ENCODE results near the gene GLCCI1. TPM values are rescaled to one million over a fixed set of nuclear protein-coding genes. Genes with fewer than 3 reads are reported as not detected.

The GLCCI1 gene
- total RNA-seq, 2 donors from 2014 or later, result 5.8 to 15.6 TPM

DNA sequence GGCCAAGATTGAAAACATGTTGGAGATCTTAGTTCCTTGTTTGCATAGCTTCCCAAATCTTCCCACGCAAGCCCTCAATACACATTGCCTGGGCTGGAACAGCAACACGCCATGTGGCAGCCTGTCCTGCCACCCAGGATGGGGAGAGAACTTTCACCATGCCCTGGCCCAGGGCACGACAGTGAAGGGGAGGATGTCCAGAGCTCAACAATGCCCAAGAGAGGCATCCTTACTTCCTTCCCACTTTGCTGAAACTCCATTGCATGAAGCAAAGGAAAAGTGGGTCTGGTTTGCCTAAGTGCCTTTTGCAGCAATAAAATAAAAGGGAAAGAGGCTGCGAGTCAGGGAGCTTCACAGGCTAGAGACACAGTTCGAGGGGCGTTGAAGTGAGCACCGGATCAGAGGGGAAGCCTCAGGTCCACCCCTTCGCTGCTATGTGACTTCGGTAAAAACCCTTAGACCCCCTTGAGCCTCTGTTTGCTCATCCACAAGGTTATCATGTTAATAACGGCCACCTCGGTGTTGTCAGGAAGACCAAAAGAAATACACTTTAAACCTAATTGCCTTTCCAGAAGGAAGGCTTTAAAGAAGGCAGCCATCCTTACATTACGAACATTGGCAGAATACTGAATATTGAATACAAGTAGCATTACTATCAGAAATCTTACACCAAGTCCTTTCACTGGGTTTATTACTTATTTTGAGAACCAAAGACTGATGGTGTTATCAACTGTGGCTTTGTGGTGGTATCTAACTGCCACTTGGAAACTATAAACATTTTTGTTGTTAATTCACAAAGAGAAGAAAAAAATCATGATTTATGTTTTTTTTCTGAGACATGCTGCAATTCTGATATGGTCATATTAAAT, 160.1 kb downstream of the GLCCI1 start:
- DNase-seq (ENCODE audit: low spot score), result no peak
- no peak overlapping the region for H3K4me3 ChIP-seq
- ATAC-seq (ENCODE audit: insufficient number of reproducible peaks, low FRiP score, low read depth), result no peak
- no peaks in the 10 kb centered on the region for H3K27me3 ChIP-seq (replicated peaks; ENCODE audit: insufficient read depth)
- no peaks in the 10 kb centered on the region for H3K36me3 ChIP-seq
- H3K27ac ChIP-seq, result no peak overlapping the region
- TF ChIP-seq, protein P1, sequence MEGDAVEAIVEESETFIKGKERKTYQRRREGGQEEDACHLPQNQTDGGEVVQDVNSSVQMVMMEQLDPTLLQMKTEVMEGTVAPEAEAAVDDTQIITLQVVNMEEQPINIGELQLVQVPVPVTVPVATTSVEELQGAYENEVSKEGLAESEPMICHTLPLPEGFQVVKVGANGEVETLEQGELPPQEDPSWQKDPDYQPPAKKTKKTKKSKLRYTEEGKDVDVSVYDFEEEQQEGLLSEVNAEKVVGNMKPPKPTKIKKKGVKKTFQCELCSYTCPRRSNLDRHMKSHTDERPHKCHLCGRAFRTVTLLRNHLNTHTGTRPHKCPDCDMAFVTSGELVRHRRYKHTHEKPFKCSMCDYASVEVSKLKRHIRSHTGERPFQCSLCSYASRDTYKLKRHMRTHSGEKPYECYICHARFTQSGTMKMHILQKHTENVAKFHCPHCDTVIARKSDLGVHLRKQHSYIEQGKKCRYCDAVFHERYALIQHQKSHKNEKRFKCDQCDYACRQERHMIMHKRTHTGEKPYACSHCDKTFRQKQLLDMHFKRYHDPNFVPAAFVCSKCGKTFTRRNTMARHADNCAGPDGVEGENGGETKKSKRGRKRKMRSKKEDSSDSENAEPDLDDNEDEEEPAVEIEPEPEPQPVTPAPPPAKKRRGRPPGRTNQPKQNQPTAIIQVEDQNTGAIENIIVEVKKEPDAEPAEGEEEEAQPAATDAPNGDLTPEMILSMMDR (IDR thresholded peaks at IDR 0.05), result no peak
- no peaks in the 10 kb centered on the region for H3K9me3 ChIP-seq
- H3K4me1 ChIP-seq (ENCODE audit: control insufficient read depth in 1 of 2, low read depth in 2 of 2), result no peaks in the 10 kb centered on the region

DNA sequence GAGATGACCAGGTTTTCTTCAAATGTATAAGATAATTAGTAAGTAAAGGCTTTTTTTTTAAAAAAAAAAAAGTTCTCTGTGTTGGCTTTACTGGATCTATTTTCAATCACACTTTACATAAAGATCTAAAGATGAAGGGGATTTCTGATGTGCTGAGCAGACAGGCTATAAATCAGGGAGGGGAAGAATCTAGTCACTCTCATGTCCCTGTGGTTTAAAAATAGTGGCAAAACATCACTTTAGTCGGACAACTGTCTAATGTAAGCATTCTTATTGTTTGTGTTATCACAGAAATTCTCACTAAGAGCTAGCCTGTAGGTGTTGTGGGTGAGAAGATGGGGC, 160.7 kb downstream of the GLCCI1 start:
- Histone ChIP-seq H3K27ac (no peak overlapping the region), H3K36me3 (no peaks in the 10 kb centered on the region), H3K4me1 (ENCODE audit: control insufficient read depth in 1 of 2, low read depth in 2 of 2) (no peaks in the 10 kb centered on the region), H3K4me3 (no peak overlapping the region), H3K9me3 (no peaks in the 10 kb centered on the region), H3K27me3 (replicated peaks; ENCODE audit: insufficient read depth) (no peaks in the 10 kb centered on the region)
- ATAC-seq (ENCODE audit: insufficient number of reproducible peaks, low FRiP score, low read depth) (no peak), DNase-seq (ENCODE audit: low spot score) (no peak)
- TF ChIP-seq, protein P1 (IDR thresholded peaks at IDR 0.05), result no peak

DNA sequence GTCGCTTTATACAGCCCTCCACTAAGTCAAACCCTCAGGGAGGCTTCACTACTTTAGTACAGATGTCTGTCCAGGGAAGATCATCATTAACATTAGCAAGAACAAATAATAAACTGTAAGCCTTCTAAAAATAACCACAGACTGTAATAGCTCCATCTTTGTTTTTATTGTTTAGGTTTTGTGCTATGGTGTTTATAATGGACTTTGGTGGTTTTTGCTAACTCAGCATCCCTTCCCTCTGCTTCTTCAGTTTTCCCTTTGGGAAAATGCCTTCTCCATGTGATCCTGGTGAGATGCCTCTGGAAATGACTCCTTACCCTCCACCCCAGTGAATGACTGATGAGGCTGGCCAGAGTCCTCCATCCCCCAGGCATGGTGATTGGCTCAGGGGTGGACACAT, 162.1 kb downstream of the GLCCI1 start:
- H3K4me1 ChIP-seq (ENCODE audit: control insufficient read depth in 1 of 2, low read depth in 2 of 2), result no peaks in the 10 kb centered on the region
- DNase-seq (ENCODE audit: low spot score) (no peak), ATAC-seq (ENCODE audit: insufficient number of reproducible peaks, low FRiP score, low read depth) (no peak)
- TF ChIP-seq, protein P1 (IDR thresholded peaks at IDR 0.05), result no peak
- no peak overlapping the region for H3K27ac ChIP-seq
- H3K27me3 ChIP-seq (replicated peaks; ENCODE audit: insufficient read depth), result no peaks in the 10 kb centered on the region
- no peak overlapping the region for H3K4me3 ChIP-seq
- H3K9me3 ChIP-seq, result no peaks in the 10 kb centered on the region
- H3K36me3 ChIP-seq, result no peaks in the 10 kb centered on the region

DNA sequence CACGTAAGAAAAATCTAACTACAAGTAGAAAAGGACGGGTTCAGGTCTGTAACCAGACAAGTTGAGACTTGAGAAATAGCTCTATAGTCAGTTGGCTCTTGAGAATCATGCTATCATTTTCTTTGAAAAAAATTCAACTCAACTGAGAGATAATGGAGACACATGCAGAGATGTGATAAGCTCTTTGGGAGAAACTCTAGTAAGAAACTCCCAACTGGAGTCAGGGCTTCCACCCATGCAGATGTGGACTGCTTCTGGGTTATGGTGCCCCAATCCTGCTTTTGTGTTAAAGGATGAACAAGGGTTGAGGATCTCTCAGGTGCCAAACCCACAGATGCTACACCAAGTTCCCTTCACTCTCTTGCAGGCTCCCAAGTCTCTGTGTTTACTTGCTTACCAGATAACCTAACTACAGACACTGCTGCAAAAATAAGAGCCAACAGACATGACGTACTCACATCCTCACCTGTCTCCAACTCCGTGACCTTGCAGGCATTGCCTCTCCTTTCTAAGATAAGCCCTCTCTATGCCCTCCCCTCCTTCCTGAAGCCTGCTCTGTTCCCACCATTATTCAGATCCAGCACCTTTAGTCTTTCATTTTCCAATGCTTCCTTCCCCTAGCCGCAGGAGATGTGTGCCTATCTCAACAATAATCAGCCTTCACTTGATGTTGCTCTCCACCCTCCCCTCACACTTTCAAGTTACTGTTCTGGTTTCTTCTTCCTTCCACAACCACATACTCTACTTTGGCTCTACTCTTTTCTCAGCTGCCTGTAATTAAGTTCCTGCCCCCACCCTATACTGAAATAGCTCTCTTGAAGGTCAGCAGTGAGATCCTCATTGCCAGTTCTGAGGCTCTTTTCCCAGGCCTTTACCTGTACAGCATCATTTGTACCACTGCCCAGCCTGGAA, 163.4 kb downstream of the GLCCI1 start:
- no peaks in the 10 kb centered on the region for H3K4me1 ChIP-seq (ENCODE audit: control insufficient read depth in 1 of 2, low read depth in 2 of 2)
- TF ChIP-seq, protein P1 (IDR thresholded peaks at IDR 0.05), result no peak
- no peaks in the 10 kb centered on the region for H3K9me3 ChIP-seq
- no peaks in the 10 kb centered on the region for H3K36me3 ChIP-seq
- no peaks in the 10 kb centered on the region for H3K27me3 ChIP-seq (replicated peaks; ENCODE audit: insufficient read depth)
- no peak for ATAC-seq (ENCODE audit: insufficient number of reproducible peaks, low FRiP score, low read depth)
- no peak overlapping the region for H3K27ac ChIP-seq
- no peak overlapping the region for H3K4me3 ChIP-seq
- DNase-seq (ENCODE audit: low spot score), result no peak

DNA sequence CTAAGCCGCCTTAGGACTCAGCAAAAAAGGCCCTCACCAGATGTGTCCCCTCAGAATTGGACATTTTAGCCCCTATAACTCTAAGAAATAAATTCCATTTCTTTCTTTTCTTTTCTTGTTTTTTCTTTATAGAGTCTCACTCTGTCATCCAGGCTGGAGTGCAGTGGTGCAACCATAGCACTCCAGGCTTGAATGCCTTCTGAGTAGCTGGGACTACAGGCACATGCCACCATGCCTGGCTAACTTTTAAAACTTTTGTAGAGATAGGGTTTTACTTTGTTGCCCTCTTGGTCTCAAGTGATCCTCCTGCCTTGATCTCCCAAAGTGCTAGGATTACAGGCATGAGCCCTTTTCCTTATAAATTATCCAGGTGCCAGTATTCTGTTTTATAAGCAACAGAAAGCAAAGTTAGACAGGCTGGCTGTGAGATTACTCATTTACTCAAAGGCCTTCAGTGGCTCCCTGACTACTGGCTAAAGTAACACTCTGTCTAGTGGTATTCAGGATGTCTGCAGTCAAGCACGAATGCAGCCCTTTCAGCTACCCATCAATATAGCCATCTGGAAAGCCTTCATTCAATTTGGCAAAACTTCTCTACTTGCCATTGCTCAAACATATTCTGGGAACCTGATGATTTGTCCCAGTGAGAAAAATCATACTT, 164.7 kb downstream of the GLCCI1 start:
- Histone ChIP-seq H3K27ac (no peak overlapping the region), H3K9me3 (no peaks in the 10 kb centered on the region), H3K4me1 (ENCODE audit: control insufficient read depth in 1 of 2, low read depth in 2 of 2) (no peaks in the 10 kb centered on the region), H3K36me3 (no peaks in the 10 kb centered on the region), H3K27me3 (replicated peaks; ENCODE audit: insufficient read depth) (no peaks in the 10 kb centered on the region), H3K4me3 (no peak overlapping the region)
- TF ChIP-seq, protein P1 (IDR thresholded peaks at IDR 0.05), result no peak
- ATAC-seq (ENCODE audit: insufficient number of reproducible peaks, low FRiP score, low read depth) (no peak), DNase-seq (ENCODE audit: low spot score) (no peak)
